Testis (tissue), 2 donors: ENCODE results near the gene ADAR.

ENCODE experiments used
- CTCF ChIP-seq, 3 experiments: fragments of 450-650 bp in 2 of 3; fragments of 200-600 bp in 1 of 3; sonication (generic) in 1 of 3; IDR thresholded peaks; one replicate each; pipeline ENCODE4 v1.5.1; 2016 to 2019; ENCODE audit warnings: antibody characterized with exemption in 3 of 3, mild to moderate bottlenecking in 2 of 3, moderate library complexity in 1 of 3
- POLR2A ChIP-seq: fragments of 450-650 bp; IDR thresholded peaks from one replicate; pipeline ENCODE4 v1.6.1; 2017; ENCODE audit warnings: antibody characterized with exemption, mild to moderate bottlenecking, moderate library complexity

- TF ChIP-seq CTCF (IDR thresholded peaks at IDR 0.05) (no peak), POLR2A (no peak)
Measured at GRCh38 chr1:154590756-154591155, 17.2 kb downstream of the ADAR start.
